H9 (cell line): ENCODE data around the gene EPS15. TPM values are rescaled to one million over a fixed set of nuclear protein-coding genes. Genes with fewer than 3 reads are reported as not detected.

Source experiments
- DNase-seq: peaks from one replicate; pipeline ENCODE4 v3.0.0-alpha.2; 2017
- H2AFZ ChIP-seq: one replicate; pipeline ENCODE4 v1.6.1; 2013; ENCODE audit warnings: mild to moderate bottlenecking, low read length, control low read depth, moderate library complexity
- H2AK5ac ChIP-seq: 2 replicates; pipeline ENCODE4 v1.6.1; 2013; ENCODE audit warnings: low read length, control low read depth, mixed read lengths; ENCODE audit not compliant: insufficient read length
- H2BK120ac ChIP-seq: one replicate; pipeline ENCODE4 v1.6.1; 2013; ENCODE audit warnings: low read depth, mild to moderate bottlenecking, low read length, control low read depth, inconsistent platforms; ENCODE audit not compliant: poor library complexity, severe bottlenecking
- H2BK12ac ChIP-seq: 2 replicates; pipeline ENCODE4 v1.6.1; 2013; ENCODE audit warnings: low read length, control low read depth, mixed read lengths, low read depth; ENCODE audit not compliant: insufficient read length
- H2BK15ac ChIP-seq: 2 replicates; pipeline ENCODE4 v1.6.1; 2013; ENCODE audit warnings: low read depth, low read length, control low read depth
- H2BK20ac ChIP-seq: one replicate; pipeline ENCODE4 v1.6.1; 2013; ENCODE audit warnings: low read depth, mild to moderate bottlenecking, low read length, control low read depth, inconsistent platforms; ENCODE audit not compliant: poor library complexity, severe bottlenecking
- H2BK5ac ChIP-seq: 2 replicates; pipeline ENCODE4 v1.6.1; 2013; ENCODE audit warnings: low read length, control low read depth, mixed read lengths; ENCODE audit not compliant: insufficient read length
- H3K14ac ChIP-seq: 2 replicates; pipeline ENCODE4 v1.6.1; 2013; ENCODE audit warnings: low read length, control low read depth; ENCODE audit not compliant: insufficient read depth
- H3K18ac ChIP-seq: 2 replicates; pipeline ENCODE4 v1.6.1; 2013; ENCODE audit warnings: low read depth, mild to moderate bottlenecking, mixed read lengths, low read length, control low read depth; ENCODE audit not compliant: insufficient read length
- H3K23ac ChIP-seq: 2 replicates; pipeline ENCODE4 v1.6.1; 2013; ENCODE audit warnings: low read length, control low read depth, mixed read lengths, low read depth; ENCODE audit not compliant: insufficient read length
- H3K23me2 ChIP-seq: 2 replicates; pipeline ENCODE4 v1.6.1; 2013; ENCODE audit warnings: low read depth, mild to moderate bottlenecking, mixed read lengths, low read length, control low read depth; ENCODE audit not compliant: insufficient read length, poor library complexity, severe bottlenecking
- H3K27ac ChIP-seq: 2 replicates; pipeline ENCODE4 v1.5.1; 2013; ENCODE audit warnings: low read length, control low read depth, mixed read lengths, low read depth; ENCODE audit not compliant: insufficient read length
- H3K27me3 ChIP-seq: 2 replicates; pipeline ENCODE4 v1.6.1; 2013; ENCODE audit warnings: low read length, control low read depth, inconsistent platforms; ENCODE audit not compliant: insufficient read depth
- H3K4ac ChIP-seq: 2 replicates; pipeline ENCODE4 v1.6.1; 2013; ENCODE audit warnings: low read depth, mild to moderate bottlenecking, control low read depth, inconsistent platforms, low read length, moderate library complexity
- H3K4me1 ChIP-seq: 2 replicates; pipeline ENCODE4 v1.6.1; 2013; ENCODE audit warnings: low read length, control low read depth, inconsistent platforms; ENCODE audit not compliant: insufficient read depth
- H3K4me2 ChIP-seq: 2 replicates; pipeline ENCODE4 v1.6.1; 2013; ENCODE audit warnings: low read length, control low read depth, mixed read lengths; ENCODE audit not compliant: insufficient read length, insufficient read depth
- H3K56ac ChIP-seq: 2 replicates; pipeline ENCODE4 v1.6.1; 2013; ENCODE audit warnings: low read depth, mild to moderate bottlenecking, mixed read lengths, low read length, control low read depth; ENCODE audit not compliant: insufficient read length
- H3K79me1 ChIP-seq: 2 replicates; pipeline ENCODE4 v1.6.1; 2013; ENCODE audit warnings: low read depth, mild to moderate bottlenecking, moderate library complexity, low read length, control low read depth, inconsistent platforms; ENCODE audit not compliant: insufficient read depth, poor library complexity, severe bottlenecking
- H3K79me2 ChIP-seq: 2 replicates; pipeline ENCODE4 v1.6.1; 2013; ENCODE audit warnings: low read length, control low read depth, inconsistent platforms; ENCODE audit not compliant: insufficient read depth
- H3K9ac ChIP-seq: 2 replicates; pipeline ENCODE4 v1.6.1; 2013; ENCODE audit warnings: low read length, control low read depth, mixed read lengths; ENCODE audit not compliant: insufficient read length; ENCODE audit errors: extremely low read depth
- H3K9me3 ChIP-seq: one replicate; pipeline ENCODE4 v1.6.1; 2013; ENCODE audit warnings: low read depth, low read length, inconsistent platforms; ENCODE audit not compliant: control insufficient read depth
- H3T11ph ChIP-seq: one replicate; pipeline ENCODE4 v1.6.1; 2013; ENCODE audit warnings: mild to moderate bottlenecking, low read length, control low read depth, inconsistent platforms
- H4K20me1 ChIP-seq: one replicate; pipeline ENCODE4 v1.6.1; 2013; ENCODE audit not compliant: control insufficient read depth, insufficient read length, insufficient read depth
- H4K5ac ChIP-seq: 2 replicates; pipeline ENCODE4 v1.6.1; 2013; ENCODE audit warnings: low read depth, mild to moderate bottlenecking, mixed read lengths, low read length, control low read depth; ENCODE audit not compliant: insufficient read length
- H4K8ac ChIP-seq: replicated peaks from 2 replicates; pipeline ENCODE4 v1.6.1; 2013; ENCODE audit warnings: low read length, control low read depth, mixed read lengths, low read depth; ENCODE audit not compliant: insufficient read length
- H4K91ac ChIP-seq: 2 replicates; pipeline ENCODE4 v1.6.1; 2013; ENCODE audit warnings: low read depth, mild to moderate bottlenecking, moderate library complexity, mixed read lengths, low read length, control low read depth; ENCODE audit not compliant: insufficient read length
- H3K27ac Mint-ChIP-seq, 3 experiments: 2 replicates in 2 of 3; 3 replicates in 1 of 3; pipeline ENCODE4 v1.8.0; 2020 to 2021; ENCODE audit warnings: mixed read lengths in 3 of 3, mild to moderate bottlenecking in 1 of 3, moderate library complexity in 1 of 3
- H3K27me3 Mint-ChIP-seq: 2 replicates; pipeline ENCODE4 v1.8.0; 2021; ENCODE audit warnings: low read depth, mild to moderate bottlenecking, moderate library complexity, mixed read lengths
- H3K36me3 Mint-ChIP-seq, 3 experiments: 2 replicates in 2 of 3; 3 replicates in 1 of 3; pipeline ENCODE4 v1.8.0; 2020 to 2021; ENCODE audit warnings: low read depth in 3 of 3, mixed read lengths in 3 of 3; ENCODE audit not compliant: insufficient read depth in 1 of 3
- H3K4me1 Mint-ChIP-seq, 2 experiments: 2 replicates each; pipeline ENCODE4 v1.8.0; 2020; ENCODE audit warnings: mixed read lengths in 2 of 2
- H3K4me3 Mint-ChIP-seq, 2 experiments: 2 replicates in 1 of 2; 3 replicates in 1 of 2; pipeline ENCODE4 v1.8.0; 2020 to 2021; ENCODE audit warnings: mild to moderate bottlenecking in 2 of 2, mixed read lengths in 2 of 2, moderate library complexity in 1 of 2
- H3K9me3 Mint-ChIP-seq, 2 experiments: 2 replicates in 1 of 2; 3 replicates in 1 of 2; pipeline ENCODE4 v1.8.0; 2020; ENCODE audit warnings: mild to moderate bottlenecking in 2 of 2, mixed read lengths in 2 of 2, moderate library complexity in 1 of 2
- total RNA-seq: library from RNA; stranded (reverse); gene quantifications from 2 replicates; pipeline ENCODE4 v1.2.1, GENCODE V29; 2021
- TF ChIP-seq, protein P1 (sequence below): fragments of 200-600 bp; sonication (generic); conservative IDR thresholded peaks from 3 replicates; pipeline ENCODE4 v1.8.0; 2021; ENCODE audit warnings: antibody characterized with exemption, mild to moderate bottlenecking

The EPS15 gene
- total RNA-seq, 1 experiment from 2014 or later: 44.1 TPM

DNA sequence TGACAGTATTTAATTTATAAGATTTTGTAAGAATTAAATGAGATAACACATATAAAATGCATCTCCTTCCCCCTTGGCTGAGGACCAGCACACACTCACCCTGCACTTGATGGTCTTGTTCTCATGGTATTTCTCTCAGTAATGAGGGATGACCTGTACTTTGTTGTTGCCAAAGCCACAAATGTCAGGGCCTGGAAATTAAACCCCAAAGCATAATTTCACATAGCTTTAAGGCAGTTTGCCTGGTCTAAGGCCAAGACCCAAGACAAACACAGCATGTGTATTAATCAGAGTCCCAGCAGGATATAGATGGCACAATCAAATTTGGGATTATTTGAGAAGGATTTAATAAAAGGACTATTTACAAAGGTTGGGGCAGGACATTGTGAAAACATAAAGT, 48.6 kb upstream of the EPS15 start:
- DNase-seq: no peak
- H3K79me2 ChIP-seq: no peaks in the 10 kb centered on the region

More for the DNA sequence above, 48.6 kb upstream of the EPS15 start:
- Histone ChIP-seq H4K20me1 (no peaks in the 10 kb centered on the region), H2AK5ac (no peak overlapping the region), H2BK5ac (no peak overlapping the region), H2BK20ac (no peak overlapping the region), H3K18ac (no peak overlapping the region), H3K27ac (no peak overlapping the region), H3K23ac (no peak overlapping the region), H3T11ph (no peak overlapping the region), H3K4ac (no peak overlapping the region), H2AFZ (no peak overlapping the region), H3K14ac (no peak overlapping the region), H3K79me1 (no peaks in the 10 kb centered on the region), H2BK15ac (no peak overlapping the region), H3K4me1 (peaks cover 2% of the 10 kb centered on the region; the same call in 1 of the 2 replicates), H3K9ac (no peak overlapping the region), H3K56ac (no peak overlapping the region), H3K23me2 (no peaks in the 10 kb centered on the region), H3K27me3 (no peaks in the 10 kb centered on the region), H2BK12ac (no peak overlapping the region), H2BK120ac (no peak overlapping the region), H3K4me2 (no peak overlapping the region), H3K9me3 (no peaks in the 10 kb centered on the region), H4K91ac (no peak overlapping the region), H4K5ac (no peak overlapping the region), H4K8ac (no peak overlapping the region)
- no peaks in the 10 kb centered on the region for H3K27me3 Mint-ChIP-seq
- no peak overlapping the region for H3K4me3 Mint-ChIP-seq
- H3K9me3 Mint-ChIP-seq: no peaks in the 10 kb centered on the region
- no peaks in the 10 kb centered on the region for H3K36me3 Mint-ChIP-seq
- TF ChIP-seq, protein P1, sequence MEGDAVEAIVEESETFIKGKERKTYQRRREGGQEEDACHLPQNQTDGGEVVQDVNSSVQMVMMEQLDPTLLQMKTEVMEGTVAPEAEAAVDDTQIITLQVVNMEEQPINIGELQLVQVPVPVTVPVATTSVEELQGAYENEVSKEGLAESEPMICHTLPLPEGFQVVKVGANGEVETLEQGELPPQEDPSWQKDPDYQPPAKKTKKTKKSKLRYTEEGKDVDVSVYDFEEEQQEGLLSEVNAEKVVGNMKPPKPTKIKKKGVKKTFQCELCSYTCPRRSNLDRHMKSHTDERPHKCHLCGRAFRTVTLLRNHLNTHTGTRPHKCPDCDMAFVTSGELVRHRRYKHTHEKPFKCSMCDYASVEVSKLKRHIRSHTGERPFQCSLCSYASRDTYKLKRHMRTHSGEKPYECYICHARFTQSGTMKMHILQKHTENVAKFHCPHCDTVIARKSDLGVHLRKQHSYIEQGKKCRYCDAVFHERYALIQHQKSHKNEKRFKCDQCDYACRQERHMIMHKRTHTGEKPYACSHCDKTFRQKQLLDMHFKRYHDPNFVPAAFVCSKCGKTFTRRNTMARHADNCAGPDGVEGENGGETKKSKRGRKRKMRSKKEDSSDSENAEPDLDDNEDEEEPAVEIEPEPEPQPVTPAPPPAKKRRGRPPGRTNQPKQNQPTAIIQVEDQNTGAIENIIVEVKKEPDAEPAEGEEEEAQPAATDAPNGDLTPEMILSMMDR: no peak
- peaks cover 16 to 26% of the 10 kb centered on the region in 2 experiments for H3K4me1 Mint-ChIP-seq
- no peak overlapping the region for H3K27ac Mint-ChIP-seq
